ENCODE measurements around the gene STAT1.

DNA sequence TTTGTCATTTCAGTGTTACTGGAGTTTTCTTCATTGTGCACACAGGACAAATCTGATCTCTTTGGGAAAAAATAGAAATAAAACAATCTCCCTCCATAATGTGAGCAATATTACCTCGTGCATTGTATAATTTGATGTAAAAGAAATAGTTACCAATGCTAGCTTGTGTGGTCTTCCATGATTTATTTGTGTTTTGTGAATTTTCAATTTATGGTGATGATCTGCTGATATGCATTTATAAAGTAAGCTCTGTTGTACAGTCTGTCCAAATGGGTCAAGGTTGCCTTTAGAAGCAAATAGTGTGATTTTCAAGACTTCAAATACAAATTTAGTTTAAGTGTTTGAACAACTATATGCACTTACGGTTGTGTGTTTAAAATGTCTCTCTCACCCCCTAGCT is 50.9 kb downstream of the STAT1 start:
- TF ChIP-seq, protein P1, sequence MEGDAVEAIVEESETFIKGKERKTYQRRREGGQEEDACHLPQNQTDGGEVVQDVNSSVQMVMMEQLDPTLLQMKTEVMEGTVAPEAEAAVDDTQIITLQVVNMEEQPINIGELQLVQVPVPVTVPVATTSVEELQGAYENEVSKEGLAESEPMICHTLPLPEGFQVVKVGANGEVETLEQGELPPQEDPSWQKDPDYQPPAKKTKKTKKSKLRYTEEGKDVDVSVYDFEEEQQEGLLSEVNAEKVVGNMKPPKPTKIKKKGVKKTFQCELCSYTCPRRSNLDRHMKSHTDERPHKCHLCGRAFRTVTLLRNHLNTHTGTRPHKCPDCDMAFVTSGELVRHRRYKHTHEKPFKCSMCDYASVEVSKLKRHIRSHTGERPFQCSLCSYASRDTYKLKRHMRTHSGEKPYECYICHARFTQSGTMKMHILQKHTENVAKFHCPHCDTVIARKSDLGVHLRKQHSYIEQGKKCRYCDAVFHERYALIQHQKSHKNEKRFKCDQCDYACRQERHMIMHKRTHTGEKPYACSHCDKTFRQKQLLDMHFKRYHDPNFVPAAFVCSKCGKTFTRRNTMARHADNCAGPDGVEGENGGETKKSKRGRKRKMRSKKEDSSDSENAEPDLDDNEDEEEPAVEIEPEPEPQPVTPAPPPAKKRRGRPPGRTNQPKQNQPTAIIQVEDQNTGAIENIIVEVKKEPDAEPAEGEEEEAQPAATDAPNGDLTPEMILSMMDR (IDR thresholded peaks at IDR 0.05), result no peak
- no peak for TF ChIP-seq EZH2 (IDR thresholded peaks at IDR 0.05)

Data from neural progenitor cell (in vitro differentiated cells).